H1 (cell line): ENCODE data around the gene VPS25. TPM values are rescaled to one million over a fixed set of nuclear protein-coding genes. Genes with fewer than 3 reads are reported as not detected.

Experiments
- CTCF ChIA-PET: fragments of 300-600 bp; sonication (Branson Sonifier 250); formaldehyde crosslinking; loops from one replicate; lab custom pipeline; 2021; ENCODE audit not compliant: partially characterized antibody; lab: Charles Lee
- POLR2A ChIA-PET: fragments of 300-600 bp; sonication (Branson Sonifier 250); formaldehyde crosslinking; loops from one replicate; lab custom pipeline; 2021; ENCODE audit warnings: inconsistent platforms; ENCODE audit not compliant: partially characterized antibody; lab: Charles Lee
- DNase-seq, 2 experiments: peaks; one replicate each; pipeline versions ENCODE4 v3.0.0 to v3.0.0-alpha.2; 2010 to 2022; ENCODE audit warnings: low spot score in 2 of 2, low read depth in 1 of 2, mixed read lengths in 1 of 2
- FAIRE-seq: peaks from 2 replicates; lab custom pipeline; 2011; peaks lifted over from hg19 to GRCh38; lab: Jason Lieb, UNC
- H2AFZ ChIP-seq: 2 replicates; pipeline ENCODE4 v1.8.1; 2012; ENCODE audit warnings: low read length, inconsistent platforms
- H2AK5ac ChIP-seq: 2 replicates; pipeline ENCODE4 v1.6.1; 2013; ENCODE audit warnings: low read depth, low read length
- H2BK120ac ChIP-seq: replicated peaks from 2 replicates; pipeline ENCODE3; 2013; ENCODE audit warnings: low read depth, low read length, inconsistent platforms
- H2BK12ac ChIP-seq: 2 replicates; pipeline ENCODE4 v1.6.1; 2013; ENCODE audit warnings: low read depth, low read length
- H2BK15ac ChIP-seq: 2 replicates; pipeline ENCODE4 v1.6.1; 2013; ENCODE audit warnings: low read length
- H2BK20ac ChIP-seq: 2 replicates; pipeline ENCODE4 v1.6.1; 2013; ENCODE audit warnings: low read length
- H2BK5ac ChIP-seq: 2 replicates; pipeline ENCODE4 v1.6.1; 2013; ENCODE audit warnings: low read depth, low read length
- H3K14ac ChIP-seq: 2 replicates; pipeline ENCODE4 v1.6.1; 2013; ENCODE audit warnings: inconsistent platforms; ENCODE audit not compliant: insufficient read length
- H3K18ac ChIP-seq: 2 replicates; pipeline ENCODE4 v1.6.1; 2013; ENCODE audit warnings: low read length; ENCODE audit errors: extremely low read depth
- H3K23ac ChIP-seq: 2 replicates; pipeline ENCODE4 v1.6.1; 2013; ENCODE audit warnings: inconsistent platforms; ENCODE audit not compliant: insufficient read length
- H3K23me2 ChIP-seq: 2 replicates; pipeline ENCODE4 v1.6.1; 2013; ENCODE audit warnings: low read depth, low read length
- H3K27ac ChIP-seq: 2 replicates; pipeline ENCODE4 v1.6.1; 2011; ENCODE audit warnings: low read depth, low read length, inconsistent platforms
- H3K27me3 ChIP-seq, 4 experiments: replicated peaks in 1 of 4; 1 replicate in 1 of 4; 2 replicates in 3 of 4; pipeline versions ENCODE4 v1.6.1 to v1.8.1; 2011 to 2013; ENCODE audit warnings: low read length in 3 of 4, mild to moderate bottlenecking in 3 of 4, inconsistent platforms in 2 of 4, mixed read lengths in 2 of 4, moderate library complexity in 1 of 4; ENCODE audit not compliant: control insufficient read depth in 3 of 4, insufficient read depth in 3 of 4; ENCODE audit errors: extremely low read depth in 1 of 4
- H3K36me3 ChIP-seq, 4 experiments: 2 replicates each; pipeline versions ENCODE4 v1.6.1 to v1.8.1; 2011 to 2013; ENCODE audit warnings: mild to moderate bottlenecking in 4 of 4, low read length in 3 of 4, moderate library complexity in 2 of 4, control low read depth in 1 of 4, inconsistent platforms in 1 of 4; ENCODE audit not compliant: insufficient read depth in 4 of 4, control insufficient read depth in 2 of 4
- H3K4ac ChIP-seq: replicated peaks from 2 replicates; pipeline ENCODE3; 2013; ENCODE audit warnings: low read length, low read depth, mixed read lengths, inconsistent platforms; ENCODE audit not compliant: insufficient read length
- H3K4me1 ChIP-seq, 4 experiments: replicated peaks in 1 of 4; 1 replicate in 1 of 4; 2 replicates in 3 of 4; pipeline versions ENCODE4 v1.6.1 to v1.8.1; 2011 to 2013; ENCODE audit warnings: low read length in 3 of 4, inconsistent platforms in 2 of 4, mixed read lengths in 1 of 4; ENCODE audit not compliant: insufficient read depth in 4 of 4, control insufficient read depth in 3 of 4
- H3K4me2 ChIP-seq, 2 experiments: 2 replicates each; pipeline versions ENCODE4 v1.6.1 to v1.8.1; 2011 to 2013; ENCODE audit warnings: low read depth in 2 of 2, low read length in 2 of 2, control low read depth in 1 of 2, inconsistent platforms in 1 of 2, mild to moderate bottlenecking in 1 of 2; ENCODE audit not compliant: insufficient read depth in 1 of 2
- H3K4me3 ChIP-seq, 4 experiments: fragments of 200-600, 300-600 bp in 1 of 4; sonication (generic), shearing (Covaris generic), sonication (Bioruptor Twin) in 1 of 4; 2 replicates each; pipeline versions ENCODE4 v1.5.1 to v1.8.1; 2011 to 2016; ENCODE audit warnings: low read length in 4 of 4, low read depth in 3 of 4, control low read depth in 2 of 4, inconsistent platforms in 2 of 4, mild to moderate bottlenecking in 2 of 4, mixed read lengths in 1 of 4, moderate library complexity in 1 of 4; ENCODE audit not compliant: insufficient read depth in 2 of 4; ENCODE audit errors: extremely low read depth in 1 of 4
- H3K56ac ChIP-seq: replicated peaks from 2 replicates; pipeline ENCODE3; 2013; ENCODE audit warnings: low read depth, mild to moderate bottlenecking, mixed read lengths, low read length, inconsistent platforms; ENCODE audit not compliant: insufficient read length
- H3K79me1 ChIP-seq: 2 replicates; pipeline ENCODE4 v1.6.1; 2013; ENCODE audit warnings: low read depth, low read length, control low read depth
- H3K79me2 ChIP-seq, 2 experiments: 2 replicates each; pipeline versions ENCODE4 v1.6.1 to v1.8.1; 2012 to 2013; ENCODE audit warnings: low read length in 2 of 2, mild to moderate bottlenecking in 2 of 2, inconsistent platforms in 1 of 2; ENCODE audit not compliant: insufficient read depth in 2 of 2, control insufficient read depth in 1 of 2
- H3K9ac ChIP-seq, 4 experiments: replicated peaks in 1 of 4; 1 replicate in 1 of 4; 2 replicates in 3 of 4; pipeline versions ENCODE4 v1.6.1 to v1.8.1; 2011 to 2013; ENCODE audit warnings: low read depth in 3 of 4, low read length in 3 of 4, control low read depth in 2 of 4, mild to moderate bottlenecking in 2 of 4, moderate library complexity in 2 of 4, inconsistent platforms in 1 of 4; ENCODE audit errors: extremely low read depth in 1 of 4
- H3K9me3 ChIP-seq, 2 experiments: 2 replicates each; pipeline versions ENCODE4 v1.6.1 to v1.8.1; 2012 to 2013; ENCODE audit warnings: mild to moderate bottlenecking in 2 of 2, moderate library complexity in 2 of 2, control low read depth in 1 of 2, inconsistent platforms in 1 of 2, low read depth in 1 of 2, low read length in 1 of 2, mixed read lengths in 1 of 2; ENCODE audit not compliant: insufficient read depth in 2 of 2
- H4K20me1 ChIP-seq, 2 experiments: replicated peaks in 1 of 2; 2 replicates each; pipeline versions ENCODE3 to v1.8.1; 2011 to 2013; ENCODE audit warnings: inconsistent platforms in 2 of 2, low read length in 2 of 2, mild to moderate bottlenecking in 1 of 2; ENCODE audit not compliant: insufficient read depth in 2 of 2, control insufficient read depth in 1 of 2
- H4K5ac ChIP-seq: 2 replicates; pipeline ENCODE4 v1.6.1; 2013; ENCODE audit warnings: low read length, low read depth, mixed read lengths, inconsistent platforms; ENCODE audit not compliant: insufficient read length
- H4K8ac ChIP-seq: 2 replicates; pipeline ENCODE4 v1.8.0; 2013; ENCODE audit warnings: mild to moderate bottlenecking, moderate library complexity, low read length, inconsistent platforms; ENCODE audit not compliant: insufficient read depth; ENCODE audit errors: extremely low read depth
- H4K91ac ChIP-seq: replicated peaks from 2 replicates; pipeline ENCODE3; 2013; ENCODE audit warnings: low read length, mixed read lengths, inconsistent platforms; ENCODE audit not compliant: insufficient read length
- EP300 ChIP-seq, 2 experiments: IDR thresholded peaks; 1 replicate in 1 of 2; 2 replicates in 1 of 2; pipeline ENCODE4 v1.6.1; 2011 to 2012; ENCODE audit warnings: low read depth in 2 of 2, low read length in 2 of 2, mild to moderate bottlenecking in 2 of 2, borderline replicate concordance in 1 of 2, inconsistent platforms in 1 of 2, moderate library complexity in 1 of 2
- GTF2F1 ChIP-seq: IDR thresholded peaks from 2 replicates; pipeline ENCODE4 v1.6.1; 2012; ENCODE audit warnings: low read depth, low read length, improper control_type of control experiment, borderline replicate concordance
- MAFK ChIP-seq: IDR thresholded peaks from 2 replicates; pipeline ENCODE4 v1.6.1; 2012; ENCODE audit warnings: low read depth, mild to moderate bottlenecking, improper control_type of control experiment, low read length
- RNF2 ChIP-seq: fragments of 200-900, 300-1000 bp; sonication (generic); IDR thresholded peaks from 2 replicates; pipeline ENCODE4 v1.7.1; 2016; ENCODE audit warnings: borderline replicate concordance, low read depth, mild to moderate bottlenecking, antibody characterized with exemption, low read length; ENCODE audit not compliant: poor library complexity, severe bottlenecking; ENCODE audit errors: missing control alignments
- RXRA ChIP-seq: IDR thresholded peaks from 2 replicates; pipeline ENCODE4 v1.6.1; 2011; ENCODE audit warnings: low read depth, mild to moderate bottlenecking, low read length, moderate library complexity; ENCODE audit not compliant: insufficient read depth
- TAF1 ChIP-seq: IDR thresholded peaks from 2 replicates; pipeline ENCODE4 v1.6.1; 2011; ENCODE audit warnings: mild to moderate bottlenecking, low read depth, low read length
- WGBS, 2 experiments: shearing (Covaris generic) in 1 of 2; methylation state at CpG; one replicate each; pipeline versions ENCODE4 v1.1.6 to v1.1.7; 2013 to 2015; ENCODE audit warnings: low lambda C conversion rate in 2 of 2, mixed read lengths in 2 of 2, inconsistent platforms in 1 of 2, low coverage in 1 of 2, missing lambda C conversion rate in 1 of 2; ENCODE audit not compliant: insufficient replicate concordance in 2 of 2, insufficient coverage in 1 of 2, insufficient read length in 1 of 2; ENCODE audit errors: extremely low coverage in 1 of 2, missing lambda C conversion rate in 1 of 2; 5-methylcytosine and 5-hydroxymethylcytosine counted together
- polyA plus RNA-seq, 7 experiments: library from polyadenylated mRNA; depleted of rRNA in 3 of 7; stranded (reverse) in 5 of 7; unstranded in 2 of 7; fragments of >200 nt in 5 of 7; fragments of 200-250 nt in 2 of 7; gene quantifications; 1 replicate in 5 of 7; 2 replicates in 1 of 7; 4 replicates in 1 of 7; pipeline versions ENCODE4 v1.2.1 to v1.2.3, GENCODE V29; 2011 to 2013; ENCODE audit warnings: missing spikeins in 2 of 7, mixed read lengths in 2 of 7
- total RNA-seq: library from RNA; stranded (reverse); fragmentation: NEBNext Ultra II Directional; extraction: Animal tissue kit (Norgen Biotek cat#: 25700); gene quantifications from 2 replicates; pipeline ENCODE4 v1.2.1, GENCODE V29; 2021
- TF ChIP-seq, protein P1 (sequence below): IDR thresholded peaks from 2 replicates; pipeline ENCODE4 v1.6.1; 2012; ENCODE audit warnings: low read length, inconsistent platforms

The VPS25 gene
- total and polyA plus RNA-seq, 2 of the 8 experiments (the other 6 are each of a cell fraction or from before 2014, with no cell fraction given): 88.2 to 188 TPM

DNA sequence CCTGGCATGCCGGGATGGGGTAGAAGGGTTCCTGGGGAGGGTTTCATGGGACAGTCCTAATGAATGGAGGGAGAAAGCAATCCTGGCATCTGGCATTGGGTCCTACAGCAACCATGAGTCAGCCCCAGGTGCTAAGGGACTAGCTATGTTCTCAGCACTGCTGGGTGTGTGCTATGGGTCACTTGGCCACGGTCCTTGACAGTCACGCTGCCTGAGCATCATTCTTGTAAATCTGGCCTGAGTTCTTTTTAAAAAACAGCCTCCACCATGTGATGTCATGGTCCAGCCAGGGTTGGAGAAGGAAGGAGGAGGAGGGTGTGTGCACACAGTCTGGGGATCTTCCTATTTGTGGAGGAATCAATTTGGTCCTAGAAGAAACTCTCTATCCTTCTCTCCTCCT lies 18.5 kb upstream of the VPS25 start:
- no peak overlapping the region for H3K9ac ChIP-seq
- H3K9me3 ChIP-seq: no peaks in the 10 kb centered on the region
- no peak overlapping the region for H3K4ac ChIP-seq
- H4K8ac ChIP-seq: no peak overlapping the region
- H3K27me3 ChIP-seq: peaks cover 2 to 5% (median 3%) of the 10 kb centered on the region in 4 experiments
- TF ChIP-seq RXRA: no peak
- TF ChIP-seq GTF2F1: no peak
- TF ChIP-seq TAF1: no peak
- no peak for TF ChIP-seq EP300 (IDR thresholded peaks at IDR 0.05; ENCODE audit: borderline replicate concordance in 1 of 2, low read depth in 2 of 2, low read length in 2 of 2)
- TF ChIP-seq, protein P1, sequence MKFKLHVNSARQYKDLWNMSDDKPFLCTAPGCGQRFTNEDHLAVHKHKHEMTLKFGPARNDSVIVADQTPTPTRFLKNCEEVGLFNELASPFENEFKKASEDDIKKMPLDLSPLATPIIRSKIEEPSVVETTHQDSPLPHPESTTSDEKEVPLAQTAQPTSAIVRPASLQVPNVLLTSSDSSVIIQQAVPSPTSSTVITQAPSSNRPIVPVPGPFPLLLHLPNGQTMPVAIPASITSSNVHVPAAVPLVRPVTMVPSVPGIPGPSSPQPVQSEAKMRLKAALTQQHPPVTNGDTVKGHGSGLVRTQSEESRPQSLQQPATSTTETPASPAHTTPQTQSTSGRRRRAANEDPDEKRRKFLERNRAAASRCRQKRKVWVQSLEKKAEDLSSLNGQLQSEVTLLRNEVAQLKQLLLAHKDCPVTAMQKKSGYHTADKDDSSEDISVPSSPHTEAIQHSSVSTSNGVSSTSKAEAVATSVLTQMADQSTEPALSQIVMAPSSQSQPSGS: no peak
- TF ChIP-seq MAFK: no peak
- no peak for TF ChIP-seq RNF2
- H2AK5ac ChIP-seq: no peak overlapping the region
- H3K79me1 ChIP-seq: no peaks in the 10 kb centered on the region
- no peak for DNase-seq
- H3K4me2 ChIP-seq: no peak overlapping the region
- POLR2A ChIA-PET: interaction anchor here (1.6 kb wide), 1 partner anchor 11 kb away, joined by 3 read pairs; no protein-coding TSS in a partner anchor
- H2BK20ac ChIP-seq: no peak overlapping the region
- no peak overlapping the region for H4K5ac ChIP-seq
- H3K23ac ChIP-seq: no peak overlapping the region
- H3K36me3 ChIP-seq: no peaks in the 10 kb centered on the region
- no peak overlapping the region for H2BK120ac ChIP-seq
- no peak overlapping the region for H2BK5ac ChIP-seq
- H3K4me3 ChIP-seq: no peak overlapping the region
- no peaks in the 10 kb centered on the region for H3K79me2 ChIP-seq
- no peak overlapping the region for H2BK12ac ChIP-seq
- CTCF ChIA-PET: interaction anchor here (1.1 to 10.0 kb wide), 2 partner anchors 7 to 12 kb away, joined by 3 to 81 read pairs; partner anchors contain the start of gene RAMP2
- no peaks in the 10 kb centered on the region for H4K20me1 ChIP-seq
- H2BK15ac ChIP-seq: no peak overlapping the region
- H3K27ac ChIP-seq: no peak overlapping the region
- H3K56ac ChIP-seq: no peak overlapping the region
- H3K18ac ChIP-seq: no peak overlapping the region
- no peak overlapping the region for H2AFZ ChIP-seq
- H3K14ac ChIP-seq: no peak overlapping the region
- 86% methylated on average over 3 of the region's 3 CpGs; no CpG with 5 or more reads in 1 of the 2 experiments for WGBS, 2 experiments
- no peaks in the 10 kb centered on the region for H3K23me2 ChIP-seq
- no peak overlapping the region for H4K91ac ChIP-seq
- H3K4me1 ChIP-seq: no peaks in the 10 kb centered on the region
- no peak for FAIRE-seq
